Nephron progenitor cell (in vitro differentiated cells): ENCODE results near the gene MYBL2.
"Not testable (repeated sequence)": the region's sequence is repeated elsewhere in the genome, so short reads cannot be mapped to it uniquely, and the experiment has no call there.

Source experiments
- DNase-seq: peaks from one replicate; pipeline ENCODE4 v3.0.0; 2021
- H3K27ac Mint-ChIP-seq: 2 replicates; pipeline ENCODE4 v1.8.0; 2021; ENCODE audit warnings: mild to moderate bottlenecking, moderate library complexity, mixed read lengths
- H3K27me3 Mint-ChIP-seq: 2 replicates; pipeline ENCODE4 v1.8.0; 2021; ENCODE audit warnings: mild to moderate bottlenecking, low read depth, mixed read lengths; ENCODE audit not compliant: poor library complexity
- H3K36me3 Mint-ChIP-seq: 2 replicates; pipeline ENCODE4 v1.8.0; 2021; ENCODE audit warnings: low read depth, mixed read lengths
- H3K4me1 Mint-ChIP-seq: 2 replicates; pipeline ENCODE4 v1.8.0; 2021; ENCODE audit warnings: mixed read lengths
- H3K4me3 Mint-ChIP-seq: 2 replicates; pipeline ENCODE4 v1.8.0; 2021; ENCODE audit warnings: mild to moderate bottlenecking, moderate library complexity, mixed read lengths
- H3K9me3 Mint-ChIP-seq: 2 replicates; pipeline ENCODE4 v1.8.0; 2021; ENCODE audit warnings: mild to moderate bottlenecking, moderate library complexity, mixed read lengths
- CTCF ChIP-seq: fragments of 200-600 bp; sonication (generic); IDR thresholded peaks from 2 replicates; pipeline ENCODE4 v1.5.0; 2021; ENCODE audit warnings: antibody characterized with exemption

Gene MYBL2

GRCh38 chr20:43653966-43654365, 12.9 kb upstream of the MYBL2 start:
- no peak for TF ChIP-seq CTCF
- no peak overlapping the region for H3K27ac Mint-ChIP-seq
- DNase-seq = no peak
- H3K4me1 Mint-ChIP-seq = peaks cover 22% of the 10 kb centered on the region
- no peak overlapping the region for H3K4me3 Mint-ChIP-seq
- H3K36me3 Mint-ChIP-seq = no peaks in the 10 kb centered on the region
- no peaks in the 10 kb centered on the region for H3K27me3 Mint-ChIP-seq
- H3K9me3 Mint-ChIP-seq = no peaks in the 10 kb centered on the region

- H3K4me3 Mint-ChIP-seq, DNase-seq: not testable (repeated sequence)
- peaks cover 22% of the 10 kb centered on the region for H3K4me1 Mint-ChIP-seq
Observed at GRCh38 chr20:43655176-43655575, 11.7 kb upstream of the MYBL2 start.

GRCh38 chr20:43655937-43656336, 11.0 kb upstream of the MYBL2 start:
- no peak for TF ChIP-seq CTCF
- Mint-ChIP-seq H3K36me3 (no peaks in the 10 kb centered on the region), H3K27ac (no peak overlapping the region), H3K4me1 (peaks cover 22% of the 10 kb centered on the region), H3K9me3 (no peaks in the 10 kb centered on the region), H3K27me3 (no peaks in the 10 kb centered on the region), H3K4me3 (peak overlapping the region; percentile 95)
- no peak for DNase-seq

More at GRCh38 chr20:43655176-43655575, 11.7 kb upstream of the MYBL2 start:
- H3K27ac Mint-ChIP-seq, H3K9me3 Mint-ChIP-seq, H3K36me3 Mint-ChIP-seq, H3K27me3 Mint-ChIP-seq: not testable (repeated sequence)

GRCh38 chr20:43658069-43658722, 8.7 kb upstream of the MYBL2 start:
- no peaks in the 10 kb centered on the region for H3K36me3 Mint-ChIP-seq
- TF ChIP-seq CTCF = no peak
- no peaks in the 10 kb centered on the region for H3K27me3 Mint-ChIP-seq
- H3K4me1 Mint-ChIP-seq = peaks cover 22% of the 10 kb centered on the region
- no peaks in the 10 kb centered on the region for H3K9me3 Mint-ChIP-seq
- peak overlapping the region; percentile 95 for H3K4me3 Mint-ChIP-seq
- DNase-seq = no peak
- peak overlapping the region; percentile 97 for H3K27ac Mint-ChIP-seq

- Mint-ChIP-seq H3K4me3 (no peak overlapping the region), H3K9me3 (no peaks in the 10 kb centered on the region), H3K36me3 (no peaks in the 10 kb centered on the region), H3K4me1 (peaks cover 22% of the 10 kb centered on the region), H3K27ac (no peak overlapping the region), H3K27me3 (no peaks in the 10 kb centered on the region)
- no peak for DNase-seq
- TF ChIP-seq CTCF = no peak
Observed at GRCh38 chr20:43658723-43659419, 8.0 kb upstream of the MYBL2 start.

GRCh38 chr20:43662943-43663655, 3.8 kb upstream of the MYBL2 start:
- Mint-ChIP-seq H3K27me3 (peaks cover 14% of the 10 kb centered on the region), H3K27ac (no peak overlapping the region), H3K4me3 (no peak overlapping the region), H3K36me3 (no peaks in the 10 kb centered on the region), H3K4me1 (peaks cover 20% of the 10 kb centered on the region), H3K9me3 (no peaks in the 10 kb centered on the region)
- no peak for TF ChIP-seq CTCF
- DNase-seq = no peak
